ENCODE results near the gene FAM216A. TPM values are rescaled to one million over a fixed set of nuclear protein-coding genes. Genes with fewer than 3 reads are reported as not detected.
"Not testable (repeated sequence)": the region's sequence is repeated elsewhere in the genome, so short reads cannot be mapped to it uniquely, and the experiment has no call there.

Gene FAM216A
- total RNA-seq, 2 donors from 2014 or later = 13.4 to 26.6 TPM

DNA sequence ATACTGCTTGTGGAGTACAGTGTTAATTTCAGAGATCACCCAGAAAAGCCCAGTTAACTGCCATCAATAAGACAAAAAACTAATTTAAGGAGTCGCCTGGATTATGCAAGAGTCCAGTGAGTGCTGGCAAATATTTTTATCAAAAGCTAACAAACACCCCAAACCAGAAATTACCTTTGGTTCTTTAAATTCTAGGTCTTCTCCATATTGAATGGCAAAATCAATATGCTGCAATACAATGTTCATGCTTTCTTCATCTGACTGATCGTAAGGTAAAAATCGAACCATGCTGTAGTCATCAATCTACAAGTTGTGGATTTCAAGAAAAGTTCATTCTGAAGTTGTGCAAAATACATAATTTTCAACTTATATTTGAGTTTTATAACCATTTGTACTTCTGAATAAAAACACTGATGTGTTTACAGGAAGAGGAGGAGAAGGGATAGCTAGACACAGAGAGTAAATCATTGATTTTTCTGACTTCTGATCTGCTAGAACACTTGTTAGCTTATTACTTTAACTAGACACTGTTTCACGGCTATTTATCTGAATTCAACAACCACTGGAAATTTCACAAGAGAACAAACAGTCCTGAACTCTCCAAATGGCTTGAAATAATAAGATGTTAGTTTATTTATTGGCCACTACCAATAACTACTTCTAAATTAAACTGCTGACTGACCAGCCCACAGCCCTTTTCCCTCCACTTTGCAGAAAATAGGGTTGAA, 14.9 kb upstream of the FAM216A start:
- Mint-ChIP-seq H3K36me3 (peaks cover 11% of the 10 kb centered on the region), H3K9me3 (no peaks in the 10 kb centered on the region), H3K4me1 (ENCODE audit: low read depth in 2 of 2) (peaks cover 17 to 21% of the 10 kb centered on the region in 2 donors), H3K4me3 (no peak overlapping the region), H3K27me3 (no peaks in the 10 kb centered on the region), H3K27ac (peak overlapping the region in 1 of 2 donors; percentile 35)
- no peak for DNase-seq (ENCODE audit: low spot score)
- ATAC-seq = no peak

DNA sequence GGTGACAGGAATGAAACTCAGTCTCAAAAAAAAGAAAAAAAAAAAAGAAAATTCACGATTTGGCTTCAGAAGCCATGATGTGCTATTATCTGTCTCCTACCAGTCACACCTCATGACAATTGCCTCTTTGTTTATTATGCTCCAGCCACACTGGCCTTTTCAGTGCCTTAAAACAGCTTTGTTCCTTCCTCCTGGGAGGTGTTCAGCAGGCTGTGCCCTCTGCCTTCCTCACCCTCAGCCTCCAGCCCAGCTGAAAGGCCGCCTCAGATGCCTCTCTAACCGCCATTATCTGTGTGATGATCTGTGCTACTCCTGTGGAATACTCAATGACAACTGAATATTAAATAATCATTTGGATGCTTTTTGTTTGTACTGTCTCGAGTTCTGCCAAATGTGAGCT, 9.9 kb upstream of the FAM216A start:
- no peaks in the 10 kb centered on the region for H3K9me3 Mint-ChIP-seq
- peaks cover 5% of the 10 kb centered on the region for H3K36me3 Mint-ChIP-seq
- no peak overlapping the region for H3K27ac Mint-ChIP-seq

DNA sequence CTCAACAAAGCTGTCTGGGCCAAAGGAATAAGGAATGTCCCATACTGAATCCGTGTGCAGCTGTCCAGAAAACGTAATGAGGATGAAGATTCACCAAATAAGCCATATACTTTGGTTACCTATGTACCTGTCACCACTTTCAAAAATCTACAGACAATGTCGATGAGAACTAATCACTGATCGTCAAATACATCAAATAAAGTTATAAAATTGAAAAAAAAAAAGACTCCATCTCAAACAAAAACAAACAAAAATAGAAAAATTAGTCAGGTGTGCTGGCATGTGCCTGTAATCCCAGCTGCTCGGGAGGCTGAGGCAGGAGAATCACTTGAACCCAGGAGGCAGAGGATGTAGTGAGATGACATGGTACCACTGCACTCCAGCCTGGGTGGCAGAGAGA, 7.5 kb upstream of the FAM216A start:
- H3K4me1 Mint-ChIP-seq (ENCODE audit: low read depth in 2 of 2) = peaks cover 6 to 11% of the 10 kb centered on the region in 2 donors
- not testable (repeated sequence) for DNase-seq (ENCODE audit: low spot score); ATAC-seq; H3K27ac Mint-ChIP-seq; H3K27me3 Mint-ChIP-seq; H3K4me3 Mint-ChIP-seq; H3K36me3 Mint-ChIP-seq; H3K9me3 Mint-ChIP-seq

More for the DNA sequence above, 9.9 kb upstream of the FAM216A start:
- Mint-ChIP-seq H3K4me3 (no peak overlapping the region), H3K4me1 (ENCODE audit: low read depth in 2 of 2) (peaks cover 6 to 7% of the 10 kb centered on the region in 2 donors), H3K27me3 (no peaks in the 10 kb centered on the region)
- ATAC-seq = no peak
- DNase-seq (ENCODE audit: low spot score) = no peak

DNA sequence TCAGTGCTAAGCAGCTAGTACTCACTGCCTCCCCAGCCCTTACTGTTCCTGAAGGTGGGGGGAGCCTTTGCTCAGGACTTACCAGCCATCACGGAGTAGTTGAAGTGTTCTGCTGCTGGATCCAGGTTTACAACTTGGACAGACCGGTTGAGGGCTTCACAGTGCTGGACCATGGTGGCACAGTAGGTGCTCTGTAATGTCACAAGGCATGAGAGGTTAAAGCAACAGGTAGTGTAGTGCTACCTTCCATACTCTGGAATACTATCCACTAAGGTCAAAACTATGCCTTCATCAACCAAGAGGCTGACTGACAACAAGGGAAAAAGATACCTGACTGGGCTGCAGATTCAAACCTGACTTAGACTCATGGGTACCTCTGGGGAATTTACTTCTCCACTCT, 3.6 kb upstream of the FAM216A start:
- no peak overlapping the region for H3K4me3 Mint-ChIP-seq
- no peaks in the 10 kb centered on the region for H3K27me3 Mint-ChIP-seq
- H3K4me1 Mint-ChIP-seq (ENCODE audit: low read depth in 2 of 2) = peaks cover 27 to 30% of the 10 kb centered on the region in 2 donors
- H3K9me3 Mint-ChIP-seq = no peaks in the 10 kb centered on the region
- no peak overlapping the region for H3K27ac Mint-ChIP-seq
- DNase-seq (ENCODE audit: low spot score) (no peak), ATAC-seq (no peak)
- peaks cover 14% of the 10 kb centered on the region for H3K36me3 Mint-ChIP-seq

DNA sequence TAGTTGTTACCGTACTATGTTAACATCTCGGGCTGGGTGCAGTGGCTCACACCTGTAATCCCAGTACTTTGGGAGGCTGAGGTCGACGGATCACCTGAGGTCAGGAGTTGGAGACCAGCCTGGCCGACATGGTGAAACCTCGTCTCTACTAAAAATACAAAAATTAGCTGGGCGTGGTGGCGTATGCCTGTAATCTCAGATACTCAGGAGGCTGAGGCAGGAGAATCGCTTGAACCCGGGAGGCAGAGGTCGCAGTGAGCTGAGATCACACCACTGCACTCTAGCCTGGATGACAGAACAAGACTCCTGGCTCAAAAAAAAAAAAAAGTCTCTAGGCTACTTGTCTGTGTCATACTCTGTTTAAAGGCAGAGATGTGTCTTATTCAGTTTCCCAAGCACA, 2.9 kb upstream of the FAM216A start:
- not testable (repeated sequence) for H3K27ac Mint-ChIP-seq; ATAC-seq; H3K4me3 Mint-ChIP-seq; H3K9me3 Mint-ChIP-seq; H3K27me3 Mint-ChIP-seq; DNase-seq (ENCODE audit: low spot score)
- Mint-ChIP-seq H3K36me3 (peaks cover 14% of the 10 kb centered on the region), H3K4me1 (ENCODE audit: low read depth in 2 of 2) (peaks cover 29 to 30% of the 10 kb centered on the region in 2 donors)

DNA sequence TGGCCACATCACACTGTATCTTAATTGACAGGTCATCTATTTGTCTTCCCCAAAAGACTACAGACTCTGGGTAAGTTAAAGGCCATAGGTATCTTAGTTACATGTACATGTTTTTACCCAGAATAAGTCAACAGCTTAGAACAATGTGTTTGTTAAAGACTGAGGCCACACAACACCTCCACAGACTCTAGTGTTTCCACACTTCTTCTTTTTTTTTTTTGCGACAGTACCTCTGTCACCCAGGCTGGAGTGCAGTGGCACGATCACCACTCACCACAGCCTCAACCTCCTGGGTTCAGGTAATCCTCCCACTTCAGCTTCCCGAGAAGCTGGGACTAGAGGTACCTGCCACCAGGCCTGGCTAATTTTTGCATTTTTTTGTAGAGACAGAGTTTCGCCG, 1.9 kb upstream of the FAM216A start:
- H3K27me3 Mint-ChIP-seq = no peaks in the 10 kb centered on the region
- no peaks in the 10 kb centered on the region for H3K9me3 Mint-ChIP-seq
- DNase-seq (ENCODE audit: low spot score) (no peak), ATAC-seq (no peak)
- H3K4me1 Mint-ChIP-seq (ENCODE audit: low read depth in 2 of 2) = peaks cover 29 to 30% of the 10 kb centered on the region in 2 donors
- peaks cover 14% of the 10 kb centered on the region for H3K36me3 Mint-ChIP-seq
- H3K4me3 Mint-ChIP-seq = peak overlapping the region; percentile 98
- peak overlapping the region in 1 of 2 donors; percentile 91 for H3K27ac Mint-ChIP-seq

DNA sequence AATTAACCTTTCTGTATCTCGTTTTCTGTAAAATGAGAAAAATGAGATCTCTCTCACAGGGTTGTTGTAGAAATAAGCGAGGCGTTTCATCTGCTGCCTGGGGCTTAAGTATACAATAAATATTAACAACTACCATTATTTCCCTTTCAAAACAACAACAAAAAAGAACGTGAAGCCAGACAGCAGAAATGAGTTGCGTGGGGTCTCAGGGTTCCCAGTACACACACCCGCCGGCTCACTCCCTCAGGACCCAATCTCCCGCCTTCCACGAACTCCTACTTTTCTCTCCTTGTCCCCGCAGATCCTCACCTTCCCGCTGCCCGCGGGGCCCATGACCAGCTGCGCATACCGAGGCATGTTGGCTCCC, 815 bp upstream of the FAM216A start:
- DNase-seq (ENCODE audit: low spot score) (no peak), ATAC-seq (no peak)
- H3K27ac Mint-ChIP-seq = peak overlapping the region; percentile 87 to 91
- H3K4me3 Mint-ChIP-seq = peak overlapping the region; percentile 98
- H3K4me1 Mint-ChIP-seq (ENCODE audit: low read depth in 2 of 2) = peaks cover 24% of the 10 kb centered on the region in 2 donors
- H3K27me3 Mint-ChIP-seq = no peaks in the 10 kb centered on the region
- peaks cover 10% of the 10 kb centered on the region for H3K36me3 Mint-ChIP-seq
- H3K9me3 Mint-ChIP-seq = no peaks in the 10 kb centered on the region

DNA sequence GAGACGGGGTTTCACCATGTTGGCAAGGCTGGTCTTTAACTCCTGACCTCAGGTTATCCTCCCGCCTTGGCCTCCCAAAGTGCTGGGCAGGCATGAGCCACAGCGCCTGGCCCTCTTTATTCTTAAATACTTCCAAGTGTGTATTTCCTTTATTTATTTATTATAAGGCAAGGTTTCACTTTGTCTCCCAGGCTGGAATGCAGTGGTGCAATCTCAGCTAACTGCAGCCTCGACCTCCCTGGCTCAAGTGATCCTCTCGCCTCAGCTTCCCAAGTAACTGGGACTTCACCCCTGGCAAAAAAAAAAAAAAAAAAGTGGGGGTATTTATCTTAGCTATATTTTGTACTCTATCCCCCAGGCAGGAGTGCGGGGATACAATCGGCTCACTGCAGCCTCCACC, 6.8 kb downstream of the FAM216A start:
- H3K36me3 Mint-ChIP-seq = no peaks in the 10 kb centered on the region

DNA sequence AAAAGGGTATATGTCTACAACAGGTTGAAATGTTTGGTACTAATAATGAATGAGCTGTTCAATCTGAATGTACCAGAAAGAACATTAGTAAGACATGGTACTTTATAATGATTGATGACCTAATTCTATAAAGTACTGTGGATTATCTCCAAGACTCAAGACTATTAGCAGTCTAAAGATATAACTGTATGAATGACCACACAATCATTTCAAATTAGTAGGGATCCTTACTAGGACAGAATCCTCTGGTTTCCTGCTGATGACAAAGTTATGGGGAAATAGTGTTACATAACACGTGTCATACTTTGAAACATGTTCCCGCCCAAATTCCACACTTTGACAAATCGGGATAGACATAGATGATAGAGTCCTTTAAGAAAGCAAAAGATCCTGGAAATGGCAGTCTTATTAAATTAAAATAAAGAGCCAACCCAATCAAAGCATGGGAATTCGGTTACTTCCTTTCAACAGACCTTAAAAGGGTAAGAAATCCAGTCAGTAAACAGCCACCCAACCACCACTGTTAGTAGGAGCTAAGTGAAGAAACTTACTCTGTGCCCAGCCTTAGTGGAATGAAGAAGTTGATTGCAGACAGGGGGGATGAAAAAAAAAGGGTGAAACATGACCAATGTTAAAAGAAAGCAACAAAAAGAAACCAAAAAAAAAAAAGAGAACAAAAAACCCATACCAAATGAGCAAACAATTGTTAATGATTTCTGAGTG, 30.5 kb downstream of the FAM216A start:
- peaks cover 10% of the 10 kb centered on the region for H3K36me3 Mint-ChIP-seq
- H3K4me1 Mint-ChIP-seq (ENCODE audit: low read depth in 2 of 2) = peaks cover 19 to 25% of the 10 kb centered on the region in 2 donors
- H3K27ac Mint-ChIP-seq = peak overlapping the region; percentile 85 to 90
- H3K4me3 Mint-ChIP-seq = peak overlapping the region; percentile 59
- DNase-seq (ENCODE audit: low spot score) (no peak), ATAC-seq (no peak)
- no peaks in the 10 kb centered on the region for H3K27me3 Mint-ChIP-seq
- no peaks in the 10 kb centered on the region for H3K9me3 Mint-ChIP-seq

More for the DNA sequence above, 6.8 kb downstream of the FAM216A start:
- DNase-seq (ENCODE audit: low spot score) (no peak), ATAC-seq (no peak)
- no peaks in the 10 kb centered on the region for H3K27me3 Mint-ChIP-seq
- no peaks in the 10 kb centered on the region for H3K4me1 Mint-ChIP-seq (ENCODE audit: low read depth in 2 of 2)
- H3K9me3 Mint-ChIP-seq = no peaks in the 10 kb centered on the region
- no peak overlapping the region for H3K27ac Mint-ChIP-seq
- no peak overlapping the region for H3K4me3 Mint-ChIP-seq

DNA sequence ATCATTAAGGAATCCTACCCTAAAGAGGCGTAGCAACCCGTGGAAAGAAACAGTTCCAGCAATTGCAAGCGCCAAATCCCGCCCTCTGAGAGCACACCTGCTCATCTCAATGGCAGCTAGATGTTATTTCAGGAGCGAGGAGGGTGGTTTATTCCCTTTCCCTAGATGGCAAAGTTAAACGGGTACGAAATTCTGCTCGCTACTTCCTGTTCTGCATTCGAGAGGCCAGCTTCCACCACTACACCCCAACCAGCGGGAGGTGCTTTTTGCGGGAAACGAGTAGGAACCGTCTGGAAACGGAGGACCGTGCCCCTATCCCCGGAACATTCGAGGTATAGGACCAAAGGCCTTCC, 32.7 kb downstream of the FAM216A start:
- Mint-ChIP-seq H3K9me3 (no peaks in the 10 kb centered on the region), H3K27ac (peak overlapping the region; percentile 90 to 94), H3K4me3 (peak overlapping the region; percentile 90), H3K36me3 (peaks cover 10% of the 10 kb centered on the region), H3K27me3 (no peaks in the 10 kb centered on the region), H3K4me1 (ENCODE audit: low read depth in 2 of 2) (peaks cover 17 to 25% of the 10 kb centered on the region in 2 donors)
- DNase-seq (ENCODE audit: low spot score) (peak; percentile 59), ATAC-seq (peak; percentile 13 to 39)

DNA sequence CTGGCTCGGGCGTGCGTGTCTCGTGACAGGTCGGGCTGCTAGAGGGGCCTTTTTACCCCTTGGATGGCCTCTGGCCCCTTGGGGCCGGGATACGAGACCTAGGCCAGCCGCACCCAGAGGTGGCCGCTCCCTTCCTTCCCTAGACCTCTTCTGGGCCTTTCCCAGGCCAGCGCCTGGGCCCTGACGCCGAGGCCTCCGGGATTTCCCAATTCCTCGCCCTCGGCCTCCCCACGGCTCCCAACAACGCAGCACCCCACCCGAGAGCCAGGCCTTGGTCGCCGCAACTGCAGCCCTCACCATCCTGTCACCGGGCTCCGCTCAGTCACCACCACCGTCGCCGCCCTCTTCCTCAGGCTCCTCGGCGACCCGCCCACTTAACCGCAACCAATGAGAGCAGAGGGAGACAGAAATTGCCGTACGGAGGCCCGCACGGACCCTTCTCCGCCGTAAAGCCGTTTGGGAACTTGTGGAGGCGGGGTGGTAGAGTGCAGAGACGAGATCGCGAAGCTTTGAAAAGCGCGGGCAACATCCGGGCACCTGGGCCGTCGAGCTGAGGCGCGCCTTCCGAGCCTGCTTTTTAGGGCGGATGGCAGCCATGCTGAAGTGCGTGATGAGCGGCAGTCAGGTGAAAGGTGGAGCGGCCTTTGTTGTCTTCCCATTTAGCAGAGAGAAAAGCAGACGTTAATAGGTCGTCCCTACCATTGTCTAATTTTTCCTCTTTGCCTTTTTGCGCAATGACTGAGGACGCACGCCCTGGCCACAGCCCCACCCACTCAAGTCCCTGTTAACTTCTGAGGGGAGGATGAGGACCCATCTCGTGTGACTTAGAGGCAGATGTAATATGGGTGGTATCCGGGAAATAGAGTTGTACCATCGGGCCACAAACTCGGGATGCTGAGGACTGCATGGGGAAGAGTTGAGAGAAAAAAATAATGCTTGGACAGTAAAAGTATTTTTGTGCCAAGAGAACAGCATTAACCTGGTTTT, 33.4 kb downstream of the FAM216A start, which contains the start of the genes RAD9B and VPS29:
Gene RAD9B (plus strand): TSS at position 580 of the 987 bp plus-strand sequence. CDS start 7 bp downstream, at position 587.
Gene VPS29 (minus strand): TSS at position 360 of the 987 bp plus-strand sequence. CDS start 60 bp downstream, at position 300.
- DNase-seq (ENCODE audit: low spot score) (peak; percentile 99), ATAC-seq (peak; percentile 99)
- H3K36me3 Mint-ChIP-seq = peaks cover 10% of the 10 kb centered on the region
- H3K27me3 Mint-ChIP-seq = no peaks in the 10 kb centered on the region
- H3K27ac Mint-ChIP-seq = peak within 1 kb of the TSS; percentile 90 to 94
- peaks cover 17 to 25% of the 10 kb centered on the region in 2 donors for H3K4me1 Mint-ChIP-seq (ENCODE audit: low read depth in 2 of 2)
- H3K4me3 Mint-ChIP-seq = peak within 1 kb of the TSS; percentile 90
- H3K9me3 Mint-ChIP-seq = no peaks in the 10 kb centered on the region

DNA sequence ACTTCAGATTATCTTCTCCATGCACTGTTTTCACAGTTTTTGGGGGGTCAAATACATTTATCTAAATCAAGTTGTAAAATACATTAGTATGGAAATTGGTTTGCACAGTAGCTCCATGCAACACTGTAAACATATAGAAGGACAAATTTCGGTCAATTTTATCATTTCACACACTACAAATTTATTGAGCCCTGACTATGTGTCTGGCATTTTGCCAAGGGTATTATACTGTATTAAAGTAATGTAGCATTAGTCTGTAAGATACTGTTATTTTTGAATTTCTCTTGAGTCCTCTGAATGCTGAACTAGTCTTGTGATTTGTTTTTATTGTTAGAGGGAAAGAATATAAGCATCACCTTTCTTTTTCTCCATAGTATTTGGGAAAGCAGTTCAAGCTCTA, 34.8 kb downstream of the FAM216A start:
- Mint-ChIP-seq H3K27me3 (no peaks in the 10 kb centered on the region), H3K36me3 (peaks cover 10% of the 10 kb centered on the region), H3K27ac (peak overlapping the region; percentile 90 to 94), H3K9me3 (no peaks in the 10 kb centered on the region), H3K4me1 (ENCODE audit: low read depth in 2 of 2) (peaks cover 17 to 25% of the 10 kb centered on the region in 2 donors), H3K4me3 (no peak overlapping the region)
- ATAC-seq (no peak), DNase-seq (ENCODE audit: low spot score) (no peak)

DNA sequence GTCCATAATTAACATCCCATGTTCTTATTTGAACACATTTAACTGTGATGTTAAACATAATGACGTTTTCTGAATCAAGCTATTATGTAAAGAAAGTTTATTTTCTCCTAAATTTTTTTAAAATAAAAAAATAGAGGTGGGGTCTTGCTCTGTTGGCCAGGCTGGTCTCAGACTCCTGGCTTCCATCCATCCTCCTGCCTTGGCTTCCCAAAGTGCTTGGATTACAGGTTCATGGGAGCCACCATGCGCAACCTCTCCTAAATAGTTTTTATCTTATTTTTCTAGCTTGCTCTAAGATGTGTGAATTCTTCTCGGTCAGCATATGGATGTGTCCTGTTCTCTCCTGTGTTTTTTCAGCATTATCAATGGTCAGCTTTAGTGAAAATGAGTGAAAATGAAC, 36.7 kb downstream of the FAM216A start:
- DNase-seq (ENCODE audit: low spot score) (no peak), ATAC-seq (no peak)
- Mint-ChIP-seq H3K4me3 (no peak overlapping the region), H3K36me3 (peaks cover 6% of the 10 kb centered on the region), H3K4me1 (ENCODE audit: low read depth in 2 of 2) (peaks cover 10 to 14% of the 10 kb centered on the region in 2 donors), H3K27me3 (no peaks in the 10 kb centered on the region), H3K27ac (no peak overlapping the region), H3K9me3 (no peaks in the 10 kb centered on the region)
